Heart left ventricle (tissue), 16 donors: ENCODE results near the gene GRIP1. TPM values are rescaled to one million over a fixed set of nuclear protein-coding genes. Genes with fewer than 3 reads are reported as not detected.

Experiments
- ATAC-seq, 4 donors: fragments of 200-7000 bp; cut with Tn5 transposase; one replicate each; pipeline ENCODE4 v1.9.1; 2020 to 2022; ENCODE audit warnings: moderate library complexity in 4 of 4, mild to moderate bottlenecking in 3 of 4, moderate number of reproducible peaks in 1 of 4
- DNase-seq, 5 donors: peaks; one replicate each; pipeline ENCODE4 v3.0.0-alpha.2; 2020
- H3K27ac ChIP-seq, 12 donors: fragments of 200-600 bp; sonication (generic) in 4 of 12; one replicate each; pipeline versions ENCODE4 v1.5.0 to v1.8.0; 2016 to 2022; ENCODE audit warnings: mild to moderate bottlenecking in 2 of 12
- H3K27me3 ChIP-seq, 9 donors: fragments of 200-600 bp; sonication (generic) in 2 of 9; one replicate each; pipeline versions ENCODE4 v1.5.1 to v1.8.0; 2016 to 2022; ENCODE audit warnings: mild to moderate bottlenecking in 3 of 9
- H3K36me3 ChIP-seq, 9 donors: fragments of 200-600 bp; sonication (generic) in 2 of 9; one replicate each; pipeline versions ENCODE4 v1.5.0 to v1.8.0; 2018 to 2022; ENCODE audit warnings: mild to moderate bottlenecking in 2 of 9
- H3K4me1 ChIP-seq, 12 donors: fragments of 200-600 bp; sonication (generic) in 4 of 12; one replicate each; pipeline versions ENCODE4 v1.5.0 to v1.8.0; 2016 to 2022; ENCODE audit warnings: mild to moderate bottlenecking in 3 of 12
- H3K4me3 ChIP-seq, 12 donors: fragments of 200-600 bp; sonication (generic) in 4 of 12; one replicate each; pipeline versions ENCODE4 v1.5.0 to v1.8.0; 2017 to 2022; ENCODE audit warnings: mild to moderate bottlenecking in 9 of 12, moderate library complexity in 4 of 12
- H3K9me3 ChIP-seq, 12 donors: fragments of 200-600 bp; sonication (generic) in 4 of 12; one replicate each; pipeline versions ENCODE4 v1.5.0 to v1.8.0; 2016 to 2022; ENCODE audit warnings: mild to moderate bottlenecking in 1 of 12
- CTCF ChIP-seq, 12 donors: fragments of 200-600 bp; sonication (generic) in 4 of 12; IDR thresholded peaks; one replicate each; pipeline versions ENCODE4 v1.5.0 to v1.8.0; 2018 to 2022; ENCODE audit warnings: antibody characterized with exemption in 12 of 12, mild to moderate bottlenecking in 5 of 12
- POLR2A ChIP-seq, 2 donors: fragments of 450-650 bp; IDR thresholded peaks; one replicate each; pipeline ENCODE4 v1.6.1; 2017; ENCODE audit warnings: antibody characterized with exemption in 2 of 2, mild to moderate bottlenecking in 2 of 2, moderate library complexity in 2 of 2
- WGBS, 4 donors: extraction: QIAGEN DNeasy Blood & Tissue Kit in 2 of 4; methylation state at CpG; one replicate each; pipeline versions ENCODE4 v1.1.5 to v1.1.7; 2013 to 2018; 5-methylcytosine and 5-hydroxymethylcytosine counted together
- intact Hi-C, 10 donors: fragments of 100-400 bp; cut with DNase I; formaldehyde crosslinking; loops; one replicate each; pipeline versions ENCODE4 v1.11.1 to v1.14.2; 2022
- polyA plus RNA-seq, 2 donors: library from polyadenylated mRNA; stranded (reverse); fragments of 200-250 nt; gene quantifications; one replicate each; pipeline ENCODE4 v1.2.3, GENCODE V29; 2013
- total RNA-seq, 9 donors: library from RNA; depleted of rRNA in 2 of 9; stranded (reverse); fragments of >200 nt in 2 of 9; fragmentation: NEBNext Ultra II Directional in 3 of 9; extraction: Animal tissue kit (Norgen Biotek cat#: 25700) in 3 of 9; gene quantifications; one replicate each; pipeline versions ENCODE4 v1.1.0 to v1.2.4, GENCODE V29; 2016 to 2023
- donor health status: ischemic (EF 13 %, LVEDD 7.1; RV severe dilation, severe dysfunction).
- donor health status: healthy with polysubstance abuse.
- donor health status: DM: no; HTN: yes; CAD: no.
- donor health status: DM: no; HTN: no; CAD: no.
- donor health status: ischemic (EF 25% LVEDD 6.9; RV normal size, moderate dysfunction).
- donor health status: ischemic (EF 25% LVEDD 5.7; RV mildly dilated, moderate dysfunction).
- donor health status: healthy.
- donor health status: DM: yes; HTN: yes; CAD: no.
- donor health status: ischemic (EF 35%, LVEDD 5.7; RV mildly dilated, moderate dysfunction).
- donor health status: nonischemic (EF 11% LVEDD 7.7; RV severe dilation, severe dysfunction).
- donor health status: DM: yes; HTN: yes; CAD: no.
- donor health status: PGD.
- donor health status: ischemic (EF 29% LVEDD 5.4; RV normal size, mild dysfunction).
- donor health status: nonischemic (EF 23%, LVEDD 6.1; RV moderate dilation, normal function).

GRIP1 gene
- total and polyA plus RNA-seq, 11 donors = 0.30 to 8.4 (median 1.5) TPM

- no peak for ATAC-seq
- TF ChIP-seq POLR2A (IDR thresholded peaks at IDR 0.05) (no peak), CTCF (IDR thresholded peaks at IDR 0.05) (no peak)
- intact Hi-C loops = no loop called here
- WGBS, 4 donors = 40 to 68% (median 45%) methylated on average over 1 of the region's 1 CpG
- no peaks in the 10 kb centered on the region for H3K36me3 ChIP-seq
- DNase-seq = no peak
- H3K27ac ChIP-seq = no peak overlapping the region
- no peaks in the 10 kb centered on the region for H3K27me3 ChIP-seq
- H3K9me3 ChIP-seq = no peaks in the 10 kb centered on the region
- no peaks in the 10 kb centered on the region for H3K4me1 ChIP-seq
- no peak overlapping the region for H3K4me3 ChIP-seq
Measured at GRCh38 chr12:66599816-66600215, 79.1 kb downstream of the GRIP1 start.

- no peaks in the 10 kb centered on the region for H3K4me1 ChIP-seq
- intact Hi-C loops = no loop called here
- H3K9me3 ChIP-seq = no peaks in the 10 kb centered on the region
- H3K36me3 ChIP-seq = no peaks in the 10 kb centered on the region
- H3K27me3 ChIP-seq = no peaks in the 10 kb centered on the region
- 62 to 69% (median 64%) methylated on average over 2 of the region's 2 CpGs for WGBS, 4 donors
- no peak overlapping the region for H3K27ac ChIP-seq
- TF ChIP-seq POLR2A (IDR thresholded peaks at IDR 0.05) (no peak), CTCF (IDR thresholded peaks at IDR 0.05) (no peak)
- H3K4me3 ChIP-seq = no peak overlapping the region
- no peak for ATAC-seq
- no peak for DNase-seq
Measured at GRCh38 chr12:66598608-66599007, 80.3 kb downstream of the GRIP1 start.

- Histone ChIP-seq H3K4me3 (no peak overlapping the region), H3K27ac (no peak overlapping the region), H3K36me3 (no peaks in the 10 kb centered on the region), H3K4me1 (no peaks in the 10 kb centered on the region), H3K9me3 (no peaks in the 10 kb centered on the region), H3K27me3 (no peaks in the 10 kb centered on the region)
- 83 to 91% (median 88%) methylated on average over 4 of the region's 4 CpGs for WGBS, 4 donors
- TF ChIP-seq CTCF (IDR thresholded peaks at IDR 0.05) (no peak), POLR2A (IDR thresholded peaks at IDR 0.05) (no peak)
- ATAC-seq (no peak), DNase-seq (no peak)
- intact Hi-C loops = no loop called here
Measured at GRCh38 chr12:66598079-66598478, 80.8 kb downstream of the GRIP1 start.

GRCh38 chr12:66596199-66596598 lies 82.7 kb downstream of the GRIP1 start:
- H3K4me3 ChIP-seq = no peak overlapping the region
- DNase-seq (no peak), ATAC-seq (no peak)
- H3K36me3 ChIP-seq = no peaks in the 10 kb centered on the region
- 63 to 83% (median 74%) methylated on average over 2 of the region's 2 CpGs for WGBS, 4 donors
- intact Hi-C loops = no loop called here
- no peaks in the 10 kb centered on the region for H3K9me3 ChIP-seq
- H3K27ac ChIP-seq = no peak overlapping the region
- no peaks in the 10 kb centered on the region for H3K4me1 ChIP-seq
- H3K27me3 ChIP-seq = no peaks in the 10 kb centered on the region
- TF ChIP-seq POLR2A (IDR thresholded peaks at IDR 0.05) (no peak), CTCF (IDR thresholded peaks at IDR 0.05) (no peak)
